Measurements from ENCODE around the gene CNKSR1.
"Not testable (repeated sequence)": the region's sequence is repeated elsewhere in the genome, so short reads cannot be mapped to it uniquely, and the experiment has no call there.

The CNKSR1 gene

DNA sequence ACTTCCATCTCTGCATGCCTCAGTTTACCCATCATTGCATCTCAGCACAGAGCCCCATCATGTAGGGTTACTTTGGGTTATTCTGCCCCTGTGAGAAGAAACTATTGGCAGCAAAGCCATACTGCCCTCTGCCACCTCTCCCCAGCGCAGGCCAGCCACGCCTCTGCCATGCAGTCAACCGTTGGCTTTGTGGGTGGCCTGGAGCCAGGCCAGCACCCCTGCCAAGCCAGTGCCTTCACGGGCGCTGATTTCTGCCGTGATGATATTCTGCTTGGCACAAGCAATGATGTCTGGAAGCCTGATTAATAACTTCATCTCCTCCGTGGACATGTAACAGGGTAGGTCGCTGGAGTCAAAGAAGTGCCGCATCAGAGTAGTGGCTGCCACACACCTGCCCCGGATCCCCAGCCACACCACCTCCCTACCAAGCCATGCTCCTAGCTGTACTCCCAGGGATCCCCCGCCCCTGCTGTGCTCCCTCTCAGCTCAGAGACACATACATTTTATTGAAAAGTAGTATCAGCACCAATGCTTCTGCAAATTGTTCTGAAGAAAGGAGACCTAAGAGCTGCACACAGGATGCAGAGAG, 41.7 kb downstream of the CNKSR1 start:
- no peak overlapping the region for H3K4me3 ChIP-seq (ENCODE audit: low read length)
- no peak for DNase-seq (ENCODE audit: low read depth)
- TF ChIP-seq, protein P1, sequence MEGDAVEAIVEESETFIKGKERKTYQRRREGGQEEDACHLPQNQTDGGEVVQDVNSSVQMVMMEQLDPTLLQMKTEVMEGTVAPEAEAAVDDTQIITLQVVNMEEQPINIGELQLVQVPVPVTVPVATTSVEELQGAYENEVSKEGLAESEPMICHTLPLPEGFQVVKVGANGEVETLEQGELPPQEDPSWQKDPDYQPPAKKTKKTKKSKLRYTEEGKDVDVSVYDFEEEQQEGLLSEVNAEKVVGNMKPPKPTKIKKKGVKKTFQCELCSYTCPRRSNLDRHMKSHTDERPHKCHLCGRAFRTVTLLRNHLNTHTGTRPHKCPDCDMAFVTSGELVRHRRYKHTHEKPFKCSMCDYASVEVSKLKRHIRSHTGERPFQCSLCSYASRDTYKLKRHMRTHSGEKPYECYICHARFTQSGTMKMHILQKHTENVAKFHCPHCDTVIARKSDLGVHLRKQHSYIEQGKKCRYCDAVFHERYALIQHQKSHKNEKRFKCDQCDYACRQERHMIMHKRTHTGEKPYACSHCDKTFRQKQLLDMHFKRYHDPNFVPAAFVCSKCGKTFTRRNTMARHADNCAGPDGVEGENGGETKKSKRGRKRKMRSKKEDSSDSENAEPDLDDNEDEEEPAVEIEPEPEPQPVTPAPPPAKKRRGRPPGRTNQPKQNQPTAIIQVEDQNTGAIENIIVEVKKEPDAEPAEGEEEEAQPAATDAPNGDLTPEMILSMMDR (conservative IDR thresholded peaks at IDR 0.05; ENCODE audit: low read length), result no peak

DNA sequence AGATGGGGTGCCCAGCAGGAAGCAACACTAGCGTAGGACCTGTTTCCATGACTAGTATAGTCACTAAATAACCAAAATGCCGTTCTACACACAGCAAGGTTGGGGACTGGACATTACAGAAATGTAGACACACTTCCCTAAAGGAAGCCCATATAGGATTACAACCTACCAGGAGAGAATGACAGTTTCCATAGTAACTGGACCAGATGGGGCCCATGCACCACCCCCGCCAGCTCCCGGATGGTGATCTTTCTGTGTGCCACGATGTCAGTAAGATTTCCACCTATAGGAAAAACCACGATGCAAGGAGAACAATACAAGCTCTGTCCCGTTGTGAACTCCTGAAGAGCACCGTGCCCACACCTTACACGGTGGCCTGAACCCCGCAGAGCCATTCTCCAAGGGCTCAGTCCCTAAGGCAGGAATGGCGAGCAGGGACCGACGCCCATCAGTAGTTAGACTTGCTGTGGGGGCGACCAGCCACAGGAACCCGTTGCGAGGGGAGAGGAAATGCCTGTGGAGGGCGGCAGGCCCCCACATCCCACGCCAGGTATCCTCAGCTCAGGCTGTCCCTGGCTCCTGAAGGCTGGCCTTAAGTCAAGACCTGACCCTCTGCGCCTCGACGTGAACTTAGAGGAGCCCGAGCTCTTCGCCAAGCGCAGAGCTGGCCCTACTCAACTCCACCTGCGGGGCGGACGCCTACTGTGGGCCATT, 43.1 kb downstream of the CNKSR1 start:
- no peak for DNase-seq (ENCODE audit: low read depth)
- H3K4me3 ChIP-seq (ENCODE audit: low read length), result no peak overlapping the region
- TF ChIP-seq, protein P1 (conservative IDR thresholded peaks at IDR 0.05; ENCODE audit: low read length), result no peak

DNA sequence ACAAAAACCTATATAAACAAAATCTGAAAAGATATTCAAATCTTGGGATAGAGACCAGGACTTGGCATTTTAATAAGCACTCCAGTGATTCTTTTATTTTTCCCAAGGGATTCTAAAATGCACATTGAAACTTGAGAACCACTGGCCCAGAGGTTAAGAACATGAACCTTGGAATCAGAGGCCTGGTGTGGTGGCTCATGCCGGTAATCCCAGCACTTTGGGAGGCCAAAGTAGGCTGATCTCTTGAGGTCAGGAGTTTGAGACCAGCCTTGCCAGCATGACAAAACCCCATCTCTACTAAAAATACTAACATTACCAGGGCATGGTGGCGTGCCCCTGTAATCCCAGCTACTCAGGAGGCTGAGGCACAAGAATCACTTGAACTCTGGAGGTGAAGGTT, 43.8 kb downstream of the CNKSR1 start:
- TF ChIP-seq, protein P1 (conservative IDR thresholded peaks at IDR 0.05; ENCODE audit: low read length), result no peak

DNA sequence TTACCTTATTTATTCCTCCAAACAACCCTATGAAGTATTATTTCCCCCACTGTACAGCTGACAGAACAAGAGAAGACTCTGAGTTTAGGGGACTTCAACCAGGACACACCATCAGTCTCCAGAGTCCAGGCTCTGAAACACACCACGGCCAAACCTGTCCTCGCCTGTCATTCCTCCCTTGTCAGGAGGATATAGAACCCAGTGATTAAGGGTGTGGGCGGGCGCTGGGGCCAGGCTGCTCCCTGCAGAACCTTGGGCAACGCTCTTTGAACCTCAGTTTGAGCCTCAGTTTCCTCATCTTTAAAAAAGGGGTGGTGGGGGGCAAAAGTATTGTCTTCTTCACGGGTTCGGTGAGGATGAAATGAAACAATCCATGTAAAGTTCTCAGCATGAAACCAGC, 47.3 kb downstream of the CNKSR1 start:
- H3K4me3 ChIP-seq (ENCODE audit: low read length), result no peak overlapping the region
- DNase-seq (ENCODE audit: low read depth), result no peak
- TF ChIP-seq, protein P1 (conservative IDR thresholded peaks at IDR 0.05; ENCODE audit: low read length), result no peak

More for the DNA sequence above, 43.8 kb downstream of the CNKSR1 start:
- H3K4me3 ChIP-seq (ENCODE audit: low read length), result no peak overlapping the region
- DNase-seq (ENCODE audit: low read depth), result no peak

DNA sequence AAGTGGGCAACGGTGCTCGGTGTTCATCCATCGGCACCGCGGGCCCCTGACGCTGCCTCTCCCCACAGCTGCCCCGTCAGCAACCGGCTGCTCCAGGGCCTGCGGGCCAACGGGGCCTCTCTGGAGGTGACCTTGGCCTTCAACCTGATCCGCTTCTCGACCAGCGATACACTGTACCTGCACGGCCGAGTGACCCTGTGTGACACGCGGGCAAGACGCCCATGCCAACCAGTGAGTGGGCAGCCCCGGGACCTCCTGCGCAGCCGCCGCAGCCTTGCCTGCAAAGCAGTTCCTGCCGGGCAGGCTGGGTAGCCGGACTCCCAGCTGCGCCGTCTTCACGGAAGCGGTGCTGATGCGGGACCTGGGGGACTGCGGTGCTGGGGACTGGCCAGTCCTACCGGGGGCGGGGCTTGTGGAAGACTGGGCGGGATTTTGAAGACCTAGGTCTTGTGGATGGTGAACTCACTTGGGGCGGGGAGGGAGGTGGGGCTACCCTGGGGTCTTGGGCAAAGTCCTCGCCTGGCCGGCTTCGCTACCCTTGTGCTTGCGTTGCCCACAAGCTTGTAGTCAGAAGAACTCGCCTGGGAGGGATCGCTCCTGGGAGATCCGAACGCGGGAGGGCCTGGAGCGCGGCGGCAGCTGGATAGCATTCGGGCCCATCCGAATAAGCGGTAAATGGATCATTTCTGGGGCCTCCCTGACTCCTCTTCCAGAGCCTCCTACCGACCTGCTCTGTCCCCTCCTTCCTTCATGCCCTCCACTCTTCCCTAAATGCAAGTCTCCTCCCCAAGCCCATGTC, 47.9 kb downstream of the CNKSR1 start:
- H3K4me3 ChIP-seq (ENCODE audit: low read length), result peak overlapping the region; percentile 45
- no peak for DNase-seq (ENCODE audit: low read depth)
- TF ChIP-seq, protein P1 (conservative IDR thresholded peaks at IDR 0.05; ENCODE audit: low read length), result no peak

DNA sequence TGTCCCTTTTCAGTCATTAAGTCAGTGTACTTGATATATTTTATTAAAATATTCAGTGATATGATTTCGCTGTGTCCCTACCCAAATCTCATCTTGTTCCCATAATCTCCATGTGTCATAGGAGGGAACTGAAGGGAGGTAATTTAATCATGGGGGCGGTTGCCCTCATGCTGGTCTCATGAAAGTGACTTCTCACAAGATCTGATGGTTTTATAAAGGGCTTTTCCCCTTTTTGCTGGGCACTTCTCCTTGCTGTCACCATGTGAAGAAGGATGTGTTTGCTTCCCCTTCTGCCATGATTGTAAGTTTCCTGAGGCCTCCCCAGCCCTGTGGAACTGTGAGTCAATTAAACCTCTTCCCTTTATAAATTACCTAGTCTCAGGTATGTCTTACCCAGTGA, 53.4 kb downstream of the CNKSR1 start:
- DNase-seq (ENCODE audit: low read depth); H3K4me3 ChIP-seq (ENCODE audit: low read length): not testable (repeated sequence)

DNA sequence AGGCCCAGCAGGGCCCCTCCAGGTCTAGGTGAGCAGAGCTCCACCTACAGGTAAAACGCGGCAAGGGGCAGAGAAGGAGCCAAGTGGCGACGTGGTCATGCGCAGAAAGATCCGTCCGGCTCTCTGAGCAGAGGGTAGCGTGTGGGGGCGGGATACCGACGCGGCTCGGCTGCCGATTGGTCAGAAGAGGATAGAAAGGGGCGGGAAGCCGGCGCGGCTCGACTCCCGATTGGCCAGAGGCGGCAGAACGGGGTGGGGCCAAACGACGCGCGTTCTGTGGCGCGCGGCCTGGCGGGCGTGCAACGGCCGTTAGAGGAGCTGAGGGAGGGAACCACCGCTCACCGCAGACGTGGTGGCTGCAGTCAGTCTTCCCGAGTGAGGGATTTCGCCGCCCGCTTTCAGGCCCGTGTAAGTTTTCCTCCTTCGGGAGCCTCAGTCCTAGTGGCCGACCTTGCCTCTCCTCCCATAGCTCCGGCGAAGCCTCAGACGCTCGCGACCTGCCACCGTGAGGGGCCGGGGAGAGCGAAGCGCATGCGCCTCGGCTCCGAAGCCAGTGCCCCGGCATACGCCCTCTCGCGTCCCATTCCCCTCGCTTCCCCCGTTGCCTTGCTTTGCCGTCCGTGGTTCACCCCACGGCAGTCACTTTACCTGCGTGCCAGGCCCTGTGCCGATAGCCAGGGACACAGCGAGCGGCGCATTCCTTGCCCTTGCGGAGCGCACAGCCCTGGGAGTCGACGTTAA, 56.8 kb downstream of the CNKSR1 start, which contains the start of gene CEP85:
CEP85 (plus strand) TSS at position 298 of the 741 bp plus-strand sequence. CDS start 5,584 bp downstream, outside the sequence.
- TF ChIP-seq, protein P1 (conservative IDR thresholded peaks at IDR 0.05; ENCODE audit: low read length), result peak; percentile 78
- peak; percentile 96 for DNase-seq (ENCODE audit: low read depth)
- H3K4me3 ChIP-seq (ENCODE audit: low read length), result peak within 1 kb of the TSS; percentile 98

All from AG10803 (cell line).